ENCODE results near the gene SLC7A9. TPM values are rescaled to one million over a fixed set of nuclear protein-coding genes. Genes with fewer than 3 reads are reported as not detected.

SLC7A9 gene
- under 1 TPM in 2 of 3 donors, not detected in 1; 0.75 to 0.80 TPM for total RNA-seq
- 0.23 TPM for total RNA-seq (2013)

GRCh38 chr19:32869369-32869965 is at the start of gene SLC7A9:
Gene SLC7A9 (minus strand): TSS chr19:32869767. CDS start chr19:32868534, 1,233 bp downstream.
- no peaks in the 10 kb centered on the region for H3K4me1 Mint-ChIP-seq
- H3K27me3 Mint-ChIP-seq (ENCODE audit: low read depth in 2 of 2): no peaks in the 10 kb centered on the region
- no peak within 1 kb of the TSS for H3K4me3 Mint-ChIP-seq
- no peaks in the 10 kb centered on the region for H3K9me3 ChIP-seq (ENCODE audit: control insufficient read depth, insufficient read depth, low read length)
- H3K4me1 ChIP-seq (ENCODE audit: control insufficient read depth, insufficient read depth, low read length): no peaks in the 10 kb centered on the region
- no peak within 1 kb of the TSS for H3K27ac Mint-ChIP-seq
- WGBS (ENCODE audit: insufficient coverage): 92% methylated on average over 12 of the region's 14 CpGs
- no peaks in the 10 kb centered on the region for H3K27me3 ChIP-seq (ENCODE audit: control insufficient read depth, insufficient read depth, low read length)
- intact Hi-C loops (cut with micrococcal nuclease): no loop called here
- no peak within 1 kb of the TSS for H3K27ac ChIP-seq (ENCODE audit: low read length)
- no peak for DNase-seq
- H3K9me3 Mint-ChIP-seq: no peaks in the 10 kb centered on the region
- no peak within 1 kb of the TSS for H3K4me3 ChIP-seq (ENCODE audit: low read length)
- no peak for ATAC-seq
- no peaks in the 10 kb centered on the region for H3K36me3 ChIP-seq (ENCODE audit: control insufficient read depth, insufficient read depth, low read length)
- TF ChIP-seq CTCF (IDR thresholded peaks at IDR 0.05): no peak
- no peaks in the 10 kb centered on the region for H3K36me3 Mint-ChIP-seq

DNA sequence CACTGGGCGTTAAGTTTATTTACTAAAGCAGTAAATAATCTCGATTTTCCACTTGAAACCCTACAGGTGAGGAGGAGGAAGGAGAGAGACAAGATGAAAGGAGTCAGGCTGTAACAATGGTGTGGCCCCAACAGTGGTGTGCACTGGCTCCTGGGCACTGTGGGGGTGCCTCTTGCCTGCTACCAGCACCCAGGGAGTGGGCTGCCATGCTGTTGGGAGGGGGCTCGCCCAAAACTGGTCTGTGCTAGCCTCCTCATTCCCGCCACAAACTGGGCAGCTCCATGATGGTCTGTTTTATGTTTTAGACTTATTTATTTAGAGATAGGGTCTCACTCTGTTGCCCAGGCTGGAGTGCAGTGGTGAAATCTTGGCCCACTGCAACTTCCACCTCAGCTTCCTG is 49.8 kb upstream of the SLC7A9 start:
- Mint-ChIP-seq H3K27ac (no peak overlapping the region), H3K4me1 (no peaks in the 10 kb centered on the region)
- H3K36me3 ChIP-seq (ENCODE audit: control insufficient read depth, insufficient read depth, low read length): peaks cover 2% of the 10 kb centered on the region

DNA sequence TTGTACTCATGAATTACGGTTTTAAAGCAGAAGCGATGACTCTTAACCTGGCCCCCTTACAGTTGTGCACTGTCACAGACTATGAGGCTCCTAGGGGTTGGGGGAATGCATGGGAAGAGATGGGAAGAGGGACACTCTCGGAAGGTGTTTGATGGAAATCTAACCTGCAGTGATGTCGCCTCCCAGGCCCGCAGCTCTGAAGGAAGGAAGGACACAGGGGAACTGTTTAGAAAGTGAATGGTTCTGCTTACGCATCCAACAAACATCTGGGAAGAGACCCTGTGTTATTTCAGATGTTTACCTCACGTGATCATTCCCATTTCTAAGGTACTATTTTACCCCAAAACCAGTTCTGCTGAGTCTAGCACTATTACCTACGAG is 48.0 kb upstream of the SLC7A9 start:
- intact Hi-C loops (cut with micrococcal nuclease): no loop called here
- H3K27me3 ChIP-seq (ENCODE audit: control insufficient read depth, insufficient read depth, low read length): no peaks in the 10 kb centered on the region
- no peaks in the 10 kb centered on the region for H3K4me1 Mint-ChIP-seq
- H3K27ac Mint-ChIP-seq: no peak overlapping the region
- no peak for ATAC-seq
- no peaks in the 10 kb centered on the region for H3K36me3 Mint-ChIP-seq
- no peak overlapping the region for H3K27ac ChIP-seq (ENCODE audit: low read length)
- H3K4me3 Mint-ChIP-seq: no peak overlapping the region
- H3K36me3 ChIP-seq (ENCODE audit: control insufficient read depth, insufficient read depth, low read length): peaks cover 2% of the 10 kb centered on the region
- no peak for TF ChIP-seq CTCF (IDR thresholded peaks at IDR 0.05)
- no peaks in the 10 kb centered on the region for H3K4me1 ChIP-seq (ENCODE audit: control insufficient read depth, insufficient read depth, low read length)
- DNase-seq: no peak
- H3K4me3 ChIP-seq (ENCODE audit: low read length): no peak overlapping the region
- H3K27me3 Mint-ChIP-seq (ENCODE audit: low read depth in 2 of 2): no peaks in the 10 kb centered on the region
- H3K9me3 ChIP-seq (ENCODE audit: control insufficient read depth, insufficient read depth, low read length): no peaks in the 10 kb centered on the region
- H3K9me3 Mint-ChIP-seq: no peaks in the 10 kb centered on the region
- WGBS (ENCODE audit: insufficient coverage): 96% methylated on average over 7 of the region's 8 CpGs

More for the DNA sequence above, 49.8 kb upstream of the SLC7A9 start:
- H3K27me3 ChIP-seq (ENCODE audit: control insufficient read depth, insufficient read depth, low read length): no peaks in the 10 kb centered on the region
- H3K27ac ChIP-seq (ENCODE audit: low read length): no peak overlapping the region
- DNase-seq (no peak), ATAC-seq (no peak)
- Mint-ChIP-seq H3K27me3 (ENCODE audit: low read depth in 2 of 2) (no peaks in the 10 kb centered on the region), H3K4me3 (no peak overlapping the region), H3K36me3 (no peaks in the 10 kb centered on the region), H3K9me3 (no peaks in the 10 kb centered on the region)
- intact Hi-C loops (cut with micrococcal nuclease): no loop called here
- WGBS (ENCODE audit: insufficient coverage): 93% methylated on average over 4 of the region's 4 CpGs
- no peaks in the 10 kb centered on the region for H3K9me3 ChIP-seq (ENCODE audit: control insufficient read depth, insufficient read depth, low read length)
- TF ChIP-seq CTCF (IDR thresholded peaks at IDR 0.05): no peak
- H3K4me3 ChIP-seq (ENCODE audit: low read length): no peak overlapping the region
- no peaks in the 10 kb centered on the region for H3K4me1 ChIP-seq (ENCODE audit: control insufficient read depth, insufficient read depth, low read length)
